OCI-LY1 (cell line): ENCODE results near the gene C17orf50.

Experiments
- EZH2 ChIP-seq: fragments of 200-600 bp; sonication (generic), shearing (Covaris generic); IDR thresholded peaks from 2 replicates; pipeline ENCODE4 v1.8.0; 2017; ENCODE audit warnings: borderline replicate concordance, mixed run types, mild to moderate bottlenecking, antibody characterized with exemption, low read length, moderate library complexity, mixed read lengths
- TF ChIP-seq, protein P1 (sequence below): fragments of 200-600 bp; sonication (generic), shearing (Covaris generic); IDR thresholded peaks from 2 replicates; pipeline ENCODE4 v1.5.1; 2017; ENCODE audit warnings: mild to moderate bottlenecking, antibody characterized with exemption, low read length, moderate library complexity, mixed read lengths

DNA sequence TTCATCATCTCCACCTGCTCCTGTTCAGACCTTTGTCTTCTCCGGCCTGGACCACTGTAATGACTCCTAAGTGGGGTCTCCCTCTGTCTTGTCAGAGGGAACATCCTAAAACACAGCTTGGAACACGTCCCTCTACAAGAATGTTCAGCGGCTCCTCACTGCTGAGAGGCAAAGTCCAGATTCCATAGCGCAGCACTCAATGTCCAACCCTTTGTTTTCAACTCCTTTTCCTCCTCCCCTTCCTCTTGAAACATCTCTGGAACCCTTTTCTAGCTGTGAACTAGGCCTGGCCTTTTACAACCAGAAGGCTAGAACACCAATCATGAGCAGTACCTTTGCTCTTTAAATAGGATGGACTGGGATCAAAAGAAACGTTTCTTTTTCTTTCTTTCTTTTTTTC is 914 bp downstream of the C17orf50 start:
- TF ChIP-seq, protein P1, sequence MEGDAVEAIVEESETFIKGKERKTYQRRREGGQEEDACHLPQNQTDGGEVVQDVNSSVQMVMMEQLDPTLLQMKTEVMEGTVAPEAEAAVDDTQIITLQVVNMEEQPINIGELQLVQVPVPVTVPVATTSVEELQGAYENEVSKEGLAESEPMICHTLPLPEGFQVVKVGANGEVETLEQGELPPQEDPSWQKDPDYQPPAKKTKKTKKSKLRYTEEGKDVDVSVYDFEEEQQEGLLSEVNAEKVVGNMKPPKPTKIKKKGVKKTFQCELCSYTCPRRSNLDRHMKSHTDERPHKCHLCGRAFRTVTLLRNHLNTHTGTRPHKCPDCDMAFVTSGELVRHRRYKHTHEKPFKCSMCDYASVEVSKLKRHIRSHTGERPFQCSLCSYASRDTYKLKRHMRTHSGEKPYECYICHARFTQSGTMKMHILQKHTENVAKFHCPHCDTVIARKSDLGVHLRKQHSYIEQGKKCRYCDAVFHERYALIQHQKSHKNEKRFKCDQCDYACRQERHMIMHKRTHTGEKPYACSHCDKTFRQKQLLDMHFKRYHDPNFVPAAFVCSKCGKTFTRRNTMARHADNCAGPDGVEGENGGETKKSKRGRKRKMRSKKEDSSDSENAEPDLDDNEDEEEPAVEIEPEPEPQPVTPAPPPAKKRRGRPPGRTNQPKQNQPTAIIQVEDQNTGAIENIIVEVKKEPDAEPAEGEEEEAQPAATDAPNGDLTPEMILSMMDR, result no peak
- TF ChIP-seq EZH2, result no peak
